GM19239 (cell line): ENCODE measurements around the gene PMFBP1.

ENCODE experiments used
- DNase-seq: peaks from one replicate; pipeline ENCODE4 v3.0.0; 2011; ENCODE audit warnings: low spot score; ENCODE audit not compliant: insufficient read length
- FAIRE-seq: peaks from 2 replicates; lab custom pipeline; 2011; peaks lifted over from hg19 to GRCh38; lab: Jason Lieb, UNC

PMFBP1 gene

GRCh38 chr16:72072514-72073342 is 99.2 kb downstream of the PMFBP1 start:
- DNase-seq (no peak), FAIRE-seq (no peak)
